Measurements from ENCODE around the gene PRSS27.
"Not testable (repeated sequence)": the region's sequence is repeated elsewhere in the genome, so short reads cannot be mapped to it uniquely, and the experiment has no call there.

DNA sequence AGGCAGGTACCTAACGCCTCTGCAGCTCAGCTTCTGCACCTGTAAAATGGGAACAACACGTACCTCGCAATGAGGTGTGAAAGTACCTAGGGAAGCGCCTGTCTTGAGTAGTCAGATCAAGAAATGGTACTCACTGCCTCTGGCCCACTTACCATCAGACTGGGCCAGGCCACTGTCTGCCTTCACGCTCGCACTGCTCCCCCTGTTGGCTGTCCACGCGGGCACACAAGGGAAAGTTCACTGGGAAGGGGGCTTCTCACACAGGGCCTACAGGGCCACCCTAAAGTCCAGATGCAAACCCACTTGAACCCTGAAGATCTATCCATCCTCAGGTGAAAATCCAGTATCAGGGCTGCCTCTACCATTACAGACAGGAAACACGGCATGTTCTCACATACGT is 48.8 kb downstream of the PRSS27 start:
- not testable (repeated sequence) for TF ChIP-seq CTCF, POLR2AphosphoS5, POLR2A (IDR thresholded peaks at IDR 0.05)
